ENCODE data around the gene MIB2.

GRCh38 chr1:1629430-1630190 is 14.3 kb downstream of the MIB2 start:
- no peak for TF ChIP-seq CTCF (conservative IDR thresholded peaks at IDR 0.05; ENCODE audit: low read length)
- no peak for TF ChIP-seq EZH2phosphoT487 (IDR thresholded peaks at IDR 0.05; ENCODE audit: borderline replicate concordance)

Data from Loucy (cell line).